ENCODE results near the gene IL4R. TPM values are rescaled to one million over a fixed set of nuclear protein-coding genes. Genes with fewer than 3 reads are reported as not detected.

IL4R gene
- total RNA-seq, 1 experiment from 2014 or later: 29.6 TPM

GRCh38 chr16:27302126-27302525 is 11.6 kb upstream of the IL4R start:
- Histone ChIP-seq H4K20me1 (ENCODE audit: insufficient read depth) (no peaks in the 10 kb centered on the region), H3K4me3 (replicated peaks in 1 of 2; ENCODE audit: low read depth in 1 of 2, low read length in 2 of 2) (no peak overlapping the region), H3K4me2 (ENCODE audit: low read length) (no peak overlapping the region), H2AFZ (ENCODE audit: low read depth, low read length, poor library complexity, severe bottlenecking) (no peak overlapping the region), H3K9me3 (ENCODE audit: control insufficient read depth in 1 of 2, insufficient read depth in 1 of 2, low read depth in 1 of 2, low read length in 2 of 2) (no peaks in the 10 kb centered on the region), H3K79me2 (ENCODE audit: insufficient read depth, low read length) (no peaks in the 10 kb centered on the region), H3K9me2 (ENCODE audit: insufficient read depth) (no peaks in the 10 kb centered on the region), H3K27me3 (ENCODE audit: insufficient read depth, low read length) (no peaks in the 10 kb centered on the region), H3K4me1 (ENCODE audit: control insufficient read depth in 1 of 2, insufficient read depth in 2 of 2, low read length in 2 of 2) (peaks cover 0 to 7% of the 10 kb centered on the region in 2 experiments; a peak in 1 of 4 replicates), H3K9ac (ENCODE audit: low read length) (no peak overlapping the region), H3K27ac (ENCODE audit: low read depth, low read length) (no peak overlapping the region), H3K36me3 (ENCODE audit: control insufficient read depth in 1 of 2, insufficient read depth in 2 of 2, low read length in 2 of 2) (no peaks in the 10 kb centered on the region)
- TF ChIP-seq EZH2 (IDR thresholded peaks at IDR 0.05) (no peak), SIN3A (IDR thresholded peaks at IDR 0.05; ENCODE audit: low read depth) (no peak), EGR1 (IDR thresholded peaks at IDR 0.05; ENCODE audit: low read depth) (no peak), CBX3 (IDR thresholded peaks at IDR 0.05; ENCODE audit: low read depth) (no peak)
- DNase-seq (ENCODE audit: low read depth, low spot score) (no peak), ATAC-seq (no peak)
- ChIA-PET POLR2A (interaction anchor here (1.1 kb wide), 1 partner anchor 99 kb away, joined by 3 read pairs; the partner anchor contains the start of gene KDM8), RAD21 (ENCODE audit: low non-redundant PET in 1 of 2, low total read pairs in 2 of 2, uncharacterized antibody in 2 of 2, unreplicated experiment in 2 of 2) (no interaction called here), CTCF (no interaction called here)
- BruUV-seq (replicated peaks): no TSS peak
- intact Hi-C loops (cut with micrococcal nuclease): no loop called here

- no peak overlapping the region for H3K27ac ChIP-seq (ENCODE audit: low read depth, low read length)
- no peaks in the 10 kb centered on the region for H3K79me2 ChIP-seq (ENCODE audit: insufficient read depth, low read length)
- CTCF ChIA-PET: no interaction called here
- no TSS peak for BruUV-seq (replicated peaks)
- H3K4me3 ChIP-seq (replicated peaks in 1 of 2; ENCODE audit: low read depth in 1 of 2, low read length in 2 of 2): no peak overlapping the region
- intact Hi-C loops (cut with micrococcal nuclease): no loop called here
- no peak overlapping the region for H2AFZ ChIP-seq (ENCODE audit: low read depth, low read length, poor library complexity, severe bottlenecking)
- no peaks in the 10 kb centered on the region for H3K27me3 ChIP-seq (ENCODE audit: insufficient read depth, low read length)
- POLR2A ChIA-PET: no interaction called here
- no peaks in the 10 kb centered on the region for H3K9me3 ChIP-seq (ENCODE audit: control insufficient read depth in 1 of 2, insufficient read depth in 1 of 2, low read depth in 1 of 2, low read length in 2 of 2)
- H3K9me2 ChIP-seq (ENCODE audit: insufficient read depth): no peaks in the 10 kb centered on the region
- no peaks in the 10 kb centered on the region for H3K36me3 ChIP-seq (ENCODE audit: control insufficient read depth in 1 of 2, insufficient read depth in 2 of 2, low read length in 2 of 2)
- peaks cover 0 to 7% of the 10 kb centered on the region in 2 experiments; a peak in 1 of 4 replicates for H3K4me1 ChIP-seq (ENCODE audit: control insufficient read depth in 1 of 2, insufficient read depth in 2 of 2, low read length in 2 of 2)
- H4K20me1 ChIP-seq (ENCODE audit: insufficient read depth): no peaks in the 10 kb centered on the region
- ATAC-seq: no peak
- RAD21 ChIA-PET (ENCODE audit: low non-redundant PET in 1 of 2, low total read pairs in 2 of 2, uncharacterized antibody in 2 of 2, unreplicated experiment in 2 of 2): no interaction called here
- no peak overlapping the region for H3K9ac ChIP-seq (ENCODE audit: low read length)
- DNase-seq (ENCODE audit: low read depth, low spot score): no peak
- no peak overlapping the region for H3K4me2 ChIP-seq (ENCODE audit: low read length)
- TF ChIP-seq ZFX (IDR thresholded peaks at IDR 0.05): no peak
- no peak for TF ChIP-seq MAX (IDR thresholded peaks at IDR 0.05)
- no peak for TF ChIP-seq SIN3A (IDR thresholded peaks at IDR 0.05; ENCODE audit: low read depth)
- no peak for TF ChIP-seq CTCF (IDR thresholded peaks at IDR 0.05 in 2 of 3, conservative IDR thresholded peaks at IDR 0.05 in 1 of 3; ENCODE audit: borderline replicate concordance in 1 of 3, insufficient read depth in 1 of 3, low read depth in 2 of 3, low read length in 2 of 3)
- TF ChIP-seq ATF3 (IDR thresholded peaks at IDR 0.05): no peak
- TF ChIP-seq POLR2AphosphoS5 (IDR thresholded peaks at IDR 0.05; ENCODE audit: low read depth, low read length): no peak
- no peak for TF ChIP-seq ZNF274 (IDR thresholded peaks at IDR 0.05; ENCODE audit: low read depth, low read length)
- TF ChIP-seq RAD21 (IDR thresholded peaks at IDR 0.05; ENCODE audit: low read depth): no peak
- no peak for TF ChIP-seq EZH2 (IDR thresholded peaks at IDR 0.05)
- no peak for TF ChIP-seq CEBPB (IDR thresholded peaks at IDR 0.05; ENCODE audit: low read depth)
- TF ChIP-seq ELF1 (IDR thresholded peaks at IDR 0.05; ENCODE audit: borderline replicate concordance, low read depth): no peak
- no peak for TF ChIP-seq TCF7L2 (IDR thresholded peaks at IDR 0.05; ENCODE audit: borderline replicate concordance, extremely low read depth, insufficient read depth, insufficient read length)
- TF ChIP-seq EGR1 (IDR thresholded peaks at IDR 0.05; ENCODE audit: low read depth): no peak
Observed at GRCh38 chr16:27303256-27304100, 10.3 kb upstream of the IL4R start.
